Osteoblast (primary cell): ENCODE results near the gene MAML2. TPM values are rescaled to one million over a fixed set of nuclear protein-coding genes. Genes with fewer than 3 reads are reported as not detected.
"Not testable (repeated sequence)": the region's sequence is repeated elsewhere in the genome, so short reads cannot be mapped to it uniquely, and the experiment has no call there.

Experiments
- DNase-seq: peaks from one replicate; pipeline ENCODE4 v3.0.0; 2011; ENCODE audit warnings: low spot score, mixed read lengths; ENCODE audit not compliant: insufficient read length; ENCODE audit errors: missing footprints
- H2AFZ ChIP-seq: 2 replicates; pipeline ENCODE4 v1.6.0; 2011; ENCODE audit warnings: mild to moderate bottlenecking, low read length
- H3K27ac ChIP-seq: 2 replicates; pipeline ENCODE4 v1.5.1; 2011; ENCODE audit warnings: mild to moderate bottlenecking, low read depth, low read length, moderate library complexity
- H3K27me3 ChIP-seq: 2 replicates; pipeline ENCODE4 v1.6.0; 2012; ENCODE audit warnings: mild to moderate bottlenecking, control low read depth, inconsistent platforms, low read length, moderate library complexity; ENCODE audit not compliant: insufficient read depth
- H3K36me3 ChIP-seq: 2 replicates; pipeline ENCODE4 v1.5.1; 2011; ENCODE audit warnings: mild to moderate bottlenecking, low read length, control low read depth, moderate library complexity; ENCODE audit not compliant: insufficient read depth
- H3K4me1 ChIP-seq: 2 replicates; pipeline ENCODE4 v1.5.1; 2011; ENCODE audit warnings: mild to moderate bottlenecking, low read length, control low read depth, moderate library complexity; ENCODE audit not compliant: insufficient read depth
- H3K4me2 ChIP-seq: 2 replicates; pipeline ENCODE4 v1.6.0; 2011; ENCODE audit warnings: mild to moderate bottlenecking, low read length; ENCODE audit not compliant: insufficient read depth
- H3K4me3 ChIP-seq: fragments of 200-600 bp; sonication (generic); 3 replicates; pipeline ENCODE4 v1.5.1; 2012; ENCODE audit warnings: mild to moderate bottlenecking, low read length, inconsistent platforms; ENCODE audit not compliant: insufficient read depth
- H3K79me2 ChIP-seq: 2 replicates; pipeline ENCODE4 v1.6.0; 2012; ENCODE audit warnings: mild to moderate bottlenecking, low read length, control low read depth, inconsistent platforms; ENCODE audit not compliant: insufficient read depth
- H3K9me3 ChIP-seq: 2 replicates; pipeline ENCODE4 v1.5.1; 2011; ENCODE audit warnings: low read depth, low read length, control low read depth
- H4K20me1 ChIP-seq: 2 replicates; pipeline ENCODE4 v1.6.0; 2012; ENCODE audit warnings: mild to moderate bottlenecking, low read length, control low read depth; ENCODE audit not compliant: insufficient read depth
- CTCF ChIP-seq: IDR thresholded peaks from 2 replicates; pipeline ENCODE4 v1.5.1; 2011; ENCODE audit warnings: mild to moderate bottlenecking, low read depth, low read length, moderate library complexity; ENCODE audit errors: extremely low read depth
- total RNA-seq: library from RNA; depleted of rRNA; stranded (reverse); fragments of >200 nt; gene quantifications from 2 replicates; pipeline ENCODE4 v1.2.3, GENCODE V29; 2012

MAML2 gene
- total RNA-seq, 1 donor: 17.4 TPM

- H2AFZ ChIP-seq: no peak overlapping the region
- H4K20me1 ChIP-seq: no peaks in the 10 kb centered on the region
- H3K36me3 ChIP-seq: peaks cover 3% of the 10 kb centered on the region
- no peak overlapping the region for H3K27ac ChIP-seq
- no peaks in the 10 kb centered on the region for H3K27me3 ChIP-seq
- H3K79me2 ChIP-seq: peaks cover 69% of the 10 kb centered on the region
- H3K4me1 ChIP-seq: no peaks in the 10 kb centered on the region
- H3K9me3 ChIP-seq: no peaks in the 10 kb centered on the region
- H3K4me2 ChIP-seq: no peak overlapping the region
- TF ChIP-seq CTCF: no peak
- no peak for DNase-seq
- H3K4me3 ChIP-seq: no peak overlapping the region
Measured at GRCh38 chr11:96273507-96273906, 69.5 kb downstream of the MAML2 start.

GRCh38 chr11:96272529-96273222 lies 70.3 kb downstream of the MAML2 start:
- DNase-seq: no peak
- no peak overlapping the region for H3K4me2 ChIP-seq
- peaks cover 69% of the 10 kb centered on the region for H3K79me2 ChIP-seq
- no peak overlapping the region for H2AFZ ChIP-seq
- TF ChIP-seq CTCF: no peak
- peaks cover 3% of the 10 kb centered on the region for H3K36me3 ChIP-seq
- no peak overlapping the region for H3K27ac ChIP-seq
- H3K27me3 ChIP-seq: no peaks in the 10 kb centered on the region
- no peaks in the 10 kb centered on the region for H4K20me1 ChIP-seq
- H3K4me1 ChIP-seq: peaks cover under 1% of the 10 kb centered on the region
- no peaks in the 10 kb centered on the region for H3K9me3 ChIP-seq
- no peak overlapping the region for H3K4me3 ChIP-seq

- Histone ChIP-seq H4K20me1 (no peaks in the 10 kb centered on the region), H3K4me3 (no peak overlapping the region), H3K27me3 (no peaks in the 10 kb centered on the region), H3K4me1 (peaks cover 10% of the 10 kb centered on the region), H2AFZ (no peak overlapping the region), H3K9me3 (no peaks in the 10 kb centered on the region), H3K27ac (no peak overlapping the region), H3K36me3 (peaks cover 3% of the 10 kb centered on the region), H3K4me2 (no peak overlapping the region), H3K79me2 (peaks cover 71% of the 10 kb centered on the region)
- DNase-seq: no peak
- no peak for TF ChIP-seq CTCF
Measured at GRCh38 chr11:96271777-96272176, 71.2 kb downstream of the MAML2 start.

GRCh38 chr11:96271352-96271751 lies 71.6 kb downstream of the MAML2 start:
- H3K9me3 ChIP-seq, H3K4me2 ChIP-seq, H3K27me3 ChIP-seq, H4K20me1 ChIP-seq, H3K27ac ChIP-seq, H3K4me3 ChIP-seq, DNase-seq, H2AFZ ChIP-seq, H3K36me3 ChIP-seq: not testable (repeated sequence)
- peaks cover 11% of the 10 kb centered on the region for H3K4me1 ChIP-seq
- peaks cover 71% of the 10 kb centered on the region for H3K79me2 ChIP-seq

- H3K4me3 ChIP-seq, H3K4me2 ChIP-seq, H3K27me3 ChIP-seq, H3K36me3 ChIP-seq, H3K9me3 ChIP-seq, H4K20me1 ChIP-seq, H3K27ac ChIP-seq, H2AFZ ChIP-seq, DNase-seq: not testable (repeated sequence)
- Histone ChIP-seq H3K4me1 (peaks cover 25% of the 10 kb centered on the region), H3K79me2 (peaks cover 80% of the 10 kb centered on the region)
Measured at GRCh38 chr11:96268527-96268926, 74.5 kb downstream of the MAML2 start.
